ENCODE results near the gene SOX5. TPM values are rescaled to one million over a fixed set of nuclear protein-coding genes. Genes with fewer than 3 reads are reported as not detected.
A peak's percentile ranks its signal among the peaks of the same experiment; 100 is the strongest.

Gene SOX5
- total RNA-seq, 1 donor from 2014 or later = 20.1 TPM

GRCh38 chr12:23504641-23505399, 444.6 kb downstream of the SOX5 start:
- no peaks in the 10 kb centered on the region for H3K4me1 ChIP-seq
- ATAC-seq (peak; percentile 32), DNase-seq (no peak)
- no peaks in the 10 kb centered on the region for H3K36me3 ChIP-seq
- H3K27ac ChIP-seq = no peak overlapping the region
- H3K9me3 ChIP-seq = no peaks in the 10 kb centered on the region
- H3K27me3 ChIP-seq = no peaks in the 10 kb centered on the region
- no peak overlapping the region for H3K4me3 ChIP-seq
- intact Hi-C loops (cut with DNase I) = no loop called here
- TF ChIP-seq CTCF (IDR thresholded peaks at IDR 0.05) = no peak

GRCh38 chr12:23504043-23504442, 445.4 kb downstream of the SOX5 start:
- TF ChIP-seq CTCF (IDR thresholded peaks at IDR 0.05) = no peak
- Histone ChIP-seq H3K27ac (no peak overlapping the region), H3K27me3 (no peaks in the 10 kb centered on the region), H3K36me3 (no peaks in the 10 kb centered on the region), H3K4me3 (no peak overlapping the region), H3K9me3 (no peaks in the 10 kb centered on the region), H3K4me1 (no peaks in the 10 kb centered on the region)
- no peak for ATAC-seq
- intact Hi-C loops (cut with DNase I) = no loop called here
- DNase-seq = no peak

- H3K27ac ChIP-seq = no peak overlapping the region
- peaks cover 4% of the 10 kb centered on the region for H3K9me3 ChIP-seq
- intact Hi-C loops (cut with DNase I) = no loop called here
- no peaks in the 10 kb centered on the region for H3K36me3 ChIP-seq
- no peak overlapping the region for H3K4me3 ChIP-seq
- no peaks in the 10 kb centered on the region for H3K27me3 ChIP-seq
- DNase-seq (no peak), ATAC-seq (no peak)
- TF ChIP-seq CTCF (IDR thresholded peaks at IDR 0.05) = no peak
- no peaks in the 10 kb centered on the region for H3K4me1 ChIP-seq
Observed at GRCh38 chr12:23503544-23503943, 445.9 kb downstream of the SOX5 start.

- Histone ChIP-seq H3K36me3 (no peaks in the 10 kb centered on the region), H3K27me3 (no peaks in the 10 kb centered on the region), H3K9me3 (peaks cover 6% of the 10 kb centered on the region), H3K4me3 (no peak overlapping the region), H3K27ac (no peak overlapping the region), H3K4me1 (no peaks in the 10 kb centered on the region)
- ATAC-seq (no peak), DNase-seq (no peak)
- no peak for TF ChIP-seq CTCF (IDR thresholded peaks at IDR 0.05)
- intact Hi-C loops (cut with DNase I) = no loop called here
Observed at GRCh38 chr12:23502259-23502658, 447.2 kb downstream of the SOX5 start.

- Histone ChIP-seq H3K36me3 (no peaks in the 10 kb centered on the region), H3K9me3 (peaks cover 6% of the 10 kb centered on the region), H3K27me3 (no peaks in the 10 kb centered on the region), H3K27ac (no peak overlapping the region), H3K4me1 (no peaks in the 10 kb centered on the region), H3K4me3 (no peak overlapping the region)
- ATAC-seq = no peak
- TF ChIP-seq CTCF (IDR thresholded peaks at IDR 0.05) = no peak
- DNase-seq = no peak
- intact Hi-C loops (cut with DNase I) = no loop called here
Observed at GRCh38 chr12:23495472-23495871, 454.0 kb downstream of the SOX5 start.

Measured in upper lobe of right lung (tissue), 1 donor.